ENCODE results near the gene UBASH3B.

GRCh38 chr11:122813894-122814270 lies 158.4 kb downstream of the UBASH3B start:
- TF ChIP-seq POLR2A (IDR thresholded peaks at IDR 0.05) (no peak), POLR2AphosphoS5 (IDR thresholded peaks at IDR 0.05) (no peak)

All from gastroesophageal sphincter (tissue), 2 donors.